Subcutaneous abdominal adipose tissue (tissue), 5 donors: ENCODE data around the gene FOXL1.
"Not testable (repeated sequence)": the region's sequence is repeated elsewhere in the genome, so short reads cannot be mapped to it uniquely, and the experiment has no call there.

Experiments
- H3K27ac ChIP-seq: one replicate; pipeline ENCODE4 v1.7.0; 2013; ENCODE audit warnings: low read depth, mild to moderate bottlenecking, inconsistent platforms, low read length, moderate library complexity
- H3K27me3 ChIP-seq, 5 donors: one replicate each; pipeline ENCODE4 v1.7.0; 2013; ENCODE audit warnings: low read length in 5 of 5, inconsistent platforms in 1 of 5; ENCODE audit not compliant: control insufficient read depth in 5 of 5, insufficient read depth in 4 of 5
- H3K36me3 ChIP-seq, 5 donors: one replicate each; pipeline ENCODE4 v1.7.0; 2013; ENCODE audit warnings: low read length in 5 of 5; ENCODE audit not compliant: control insufficient read depth in 5 of 5, insufficient read depth in 5 of 5
- H3K4me1 ChIP-seq, 5 donors: one replicate each; pipeline ENCODE4 v1.7.0; 2013; ENCODE audit warnings: low read length in 5 of 5, mild to moderate bottlenecking in 3 of 5, moderate library complexity in 1 of 5; ENCODE audit not compliant: control insufficient read depth in 5 of 5, insufficient read depth in 5 of 5
- H3K4me3 ChIP-seq, 5 donors: one replicate each; pipeline ENCODE4 v1.7.0; 2013; ENCODE audit warnings: low read length in 5 of 5, low read depth in 1 of 5
- H3K9ac ChIP-seq, 5 donors: one replicate each; pipeline ENCODE4 v1.7.0; 2013; ENCODE audit warnings: low read length in 5 of 5, mild to moderate bottlenecking in 4 of 5, moderate library complexity in 3 of 5
- H3K9me3 ChIP-seq, 5 donors: one replicate each; pipeline ENCODE4 v1.7.0; 2013; ENCODE audit warnings: low read length in 5 of 5; ENCODE audit not compliant: control insufficient read depth in 5 of 5
- donor health status: healthy.
- donor health status: healthy.
- donor health status: healthy.
- donor health status: healthy.
- donor health status: healthy.

FOXL1 gene

GRCh38 chr16:86579268-86580062 lies 1.1 kb downstream of the FOXL1 start:
- no peaks in the 10 kb centered on the region for H3K36me3 ChIP-seq
- H3K9ac ChIP-seq, result no peak overlapping the region
- H3K27ac ChIP-seq, result no peak overlapping the region
- peaks cover 47 to 67% (median 49%) of the 10 kb centered on the region in 5 donors for H3K27me3 ChIP-seq
- peaks cover 0 to 17% (median 8%) of the 10 kb centered on the region in 5 donors for H3K4me1 ChIP-seq
- H3K4me3 ChIP-seq, result no peak overlapping the region
- H3K9me3 ChIP-seq, result no peaks in the 10 kb centered on the region

DNA sequence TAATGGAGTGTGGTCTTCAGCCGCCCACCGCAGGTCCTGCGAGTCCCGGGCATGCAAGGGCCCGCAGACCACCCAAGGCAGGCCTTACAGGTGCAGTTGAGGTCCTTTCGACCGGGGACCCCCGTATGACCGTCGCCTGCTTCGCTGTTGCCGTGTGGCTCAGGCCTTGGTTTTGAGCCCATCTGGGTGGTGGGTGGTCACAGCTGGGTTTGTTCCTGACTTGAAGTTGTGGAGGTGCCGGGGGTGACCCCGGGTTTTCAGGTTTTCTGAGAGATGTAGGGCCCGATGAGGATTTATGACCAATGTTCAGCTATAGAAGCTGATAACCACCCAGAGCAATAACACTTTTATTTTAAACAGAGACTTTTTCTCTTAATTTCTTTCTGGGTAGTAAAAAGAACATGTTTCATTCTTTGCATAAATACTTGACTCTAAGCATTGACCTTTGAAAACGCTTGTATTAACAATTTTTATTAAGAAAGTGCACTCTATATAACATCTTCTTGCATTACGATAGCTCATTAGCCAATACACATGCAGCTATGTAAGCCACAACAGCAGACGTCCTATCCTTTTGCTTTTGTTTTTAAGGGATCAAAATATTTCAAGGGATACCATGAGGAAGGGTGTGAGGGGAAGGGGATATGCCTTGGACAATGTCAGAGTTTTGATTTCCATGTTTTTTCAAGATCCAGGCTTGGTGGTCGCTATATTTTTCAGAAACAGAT lies 1.9 kb downstream of the FOXL1 start:
- Histone ChIP-seq H3K4me1 (peaks cover 0 to 17% (median 8%) of the 10 kb centered on the region in 5 donors), H3K9me3 (no peaks in the 10 kb centered on the region), H3K27ac (no peak overlapping the region), H3K9ac (no peak overlapping the region), H3K36me3 (no peaks in the 10 kb centered on the region), H3K27me3 (peaks cover 39 to 66% (median 48%) of the 10 kb centered on the region in 5 donors), H3K4me3 (no peak overlapping the region)

DNA sequence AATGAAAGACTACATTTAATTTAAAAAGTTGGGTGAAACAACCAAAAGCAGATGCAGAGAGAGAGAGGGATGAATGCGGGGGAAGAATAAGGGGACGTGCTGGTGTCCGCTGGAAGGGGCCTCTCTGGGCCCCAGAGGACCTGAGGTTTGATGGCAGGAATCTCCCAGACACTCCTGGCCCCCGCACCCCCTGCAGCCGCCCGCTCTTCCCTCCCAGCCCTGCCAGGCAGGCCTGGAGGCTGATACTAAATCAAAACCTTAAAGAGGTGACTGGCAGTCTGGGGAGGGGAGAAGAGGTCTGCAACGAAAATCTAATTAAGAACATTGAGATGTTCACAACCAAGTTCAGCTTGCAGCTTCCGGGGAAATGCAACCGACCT lies 2.4 kb downstream of the FOXL1 start:
- Histone ChIP-seq H3K9ac (no peak overlapping the region), H3K27me3 (peaks cover 38 to 61% (median 45%) of the 10 kb centered on the region in 5 donors), H3K27ac (no peak overlapping the region), H3K4me3 (no peak overlapping the region), H3K4me1 (peaks cover 0 to 12% (median 7%) of the 10 kb centered on the region in 5 donors), H3K9me3 (no peaks in the 10 kb centered on the region), H3K36me3 (no peaks in the 10 kb centered on the region)

GRCh38 chr16:86581458-86581857 lies 3.1 kb downstream of the FOXL1 start:
- H3K27ac ChIP-seq, result no peak overlapping the region
- H3K9me3 ChIP-seq, result no peaks in the 10 kb centered on the region
- no peak overlapping the region for H3K4me3 ChIP-seq
- no peaks in the 10 kb centered on the region for H3K36me3 ChIP-seq
- no peak overlapping the region for H3K9ac ChIP-seq
- peaks cover 0 to 6% (median 0%) of the 10 kb centered on the region in 5 donors for H3K4me1 ChIP-seq
- peaks cover 35 to 57% (median 41%) of the 10 kb centered on the region in 5 donors for H3K27me3 ChIP-seq

DNA sequence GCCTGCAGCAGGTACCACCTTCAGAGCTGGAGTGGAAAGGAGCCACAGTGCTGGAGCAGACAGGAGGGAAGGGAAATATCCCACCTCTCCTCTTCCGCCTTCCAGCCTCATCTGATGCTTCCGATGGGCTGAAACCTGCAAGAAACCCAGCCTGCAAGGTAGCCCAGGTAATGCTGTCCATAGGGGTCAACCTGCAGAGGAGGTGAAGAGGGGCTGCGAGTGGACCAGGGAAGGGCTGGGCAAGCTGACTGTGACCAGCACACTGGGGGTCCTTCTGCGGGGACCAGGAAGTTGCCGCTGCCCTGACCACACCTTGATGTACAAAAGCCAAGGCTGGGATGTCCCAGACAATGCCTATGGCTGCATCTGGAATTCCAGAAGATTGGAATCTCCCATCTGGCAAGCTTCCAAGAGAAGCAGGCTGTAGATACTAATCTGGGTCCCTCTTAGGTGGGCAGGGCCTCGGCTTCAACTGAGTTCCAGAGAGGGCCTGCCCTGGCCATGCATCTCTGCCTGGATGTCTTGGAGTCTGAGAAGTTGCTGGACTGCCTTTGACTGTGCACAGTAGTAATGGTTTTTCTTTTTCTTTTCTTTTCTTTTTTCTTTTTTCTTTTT lies 5.8 kb downstream of the FOXL1 start:
- Histone ChIP-seq H3K27me3 (peaks cover 9 to 33% (median 19%) of the 10 kb centered on the region in 5 donors), H3K27ac (no peak overlapping the region), H3K4me3 (no peak overlapping the region)

DNA sequence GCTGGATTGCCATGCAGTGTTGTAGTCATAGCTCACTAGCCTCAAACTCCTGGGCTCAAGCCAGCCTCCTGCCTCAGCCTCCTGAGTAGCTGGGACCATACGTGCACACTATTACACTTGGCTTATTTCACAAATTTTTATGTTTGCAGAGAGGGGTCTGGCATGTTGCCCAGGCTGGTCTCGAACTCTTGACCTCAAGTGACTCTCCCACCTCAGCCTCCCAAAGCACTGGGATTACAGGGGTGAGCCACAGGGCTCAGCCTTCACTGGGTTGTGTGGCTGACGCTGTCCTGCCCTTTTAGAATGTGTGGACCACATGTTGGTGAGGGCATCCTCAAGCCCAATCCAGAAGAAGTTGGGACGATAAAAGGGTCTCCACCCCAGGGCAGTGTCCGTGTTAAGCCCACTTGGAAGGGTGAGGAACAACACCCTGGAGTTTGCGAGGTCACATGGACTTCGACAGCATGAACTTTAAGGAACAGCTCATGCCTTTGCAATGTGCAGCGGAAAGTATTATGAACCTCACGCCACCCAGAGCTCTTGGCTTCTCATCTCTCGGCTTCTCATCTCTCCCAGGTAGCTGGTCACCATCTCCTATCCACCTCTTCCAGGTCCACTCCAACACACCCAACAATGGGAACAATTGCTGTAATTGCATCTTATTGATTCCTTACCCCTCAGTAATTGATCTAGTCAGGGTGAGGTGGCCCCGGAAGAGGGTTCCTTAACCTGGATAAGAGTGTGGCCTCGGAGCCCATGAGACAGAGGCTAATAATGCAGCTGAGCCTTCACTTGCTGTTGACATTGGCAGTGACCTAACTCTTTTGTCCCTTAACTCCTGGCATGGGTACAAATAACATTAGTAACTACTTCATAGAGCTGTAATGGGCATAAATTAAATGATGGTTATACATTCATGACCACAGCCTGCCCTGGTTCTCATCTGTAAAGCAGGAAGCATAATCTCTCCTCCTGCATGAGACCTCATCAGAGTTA lies 6.7 kb downstream of the FOXL1 start:
- H3K27me3 ChIP-seq, result peaks cover 1 to 34% (median 14%) of the 10 kb centered on the region in 5 donors
- H3K27ac ChIP-seq, result no peak overlapping the region
- H3K9me3 ChIP-seq, result peaks cover 0 to 3% (median 0%) of the 10 kb centered on the region in 5 donors

More for the DNA sequence above, 5.8 kb downstream of the FOXL1 start:
- Histone ChIP-seq H3K9ac (no peak overlapping the region), H3K36me3 (no peaks in the 10 kb centered on the region), H3K9me3 (peaks cover 0 to 3% (median 0%) of the 10 kb centered on the region in 5 donors), H3K4me1 (no peaks in the 10 kb centered on the region)

DNA sequence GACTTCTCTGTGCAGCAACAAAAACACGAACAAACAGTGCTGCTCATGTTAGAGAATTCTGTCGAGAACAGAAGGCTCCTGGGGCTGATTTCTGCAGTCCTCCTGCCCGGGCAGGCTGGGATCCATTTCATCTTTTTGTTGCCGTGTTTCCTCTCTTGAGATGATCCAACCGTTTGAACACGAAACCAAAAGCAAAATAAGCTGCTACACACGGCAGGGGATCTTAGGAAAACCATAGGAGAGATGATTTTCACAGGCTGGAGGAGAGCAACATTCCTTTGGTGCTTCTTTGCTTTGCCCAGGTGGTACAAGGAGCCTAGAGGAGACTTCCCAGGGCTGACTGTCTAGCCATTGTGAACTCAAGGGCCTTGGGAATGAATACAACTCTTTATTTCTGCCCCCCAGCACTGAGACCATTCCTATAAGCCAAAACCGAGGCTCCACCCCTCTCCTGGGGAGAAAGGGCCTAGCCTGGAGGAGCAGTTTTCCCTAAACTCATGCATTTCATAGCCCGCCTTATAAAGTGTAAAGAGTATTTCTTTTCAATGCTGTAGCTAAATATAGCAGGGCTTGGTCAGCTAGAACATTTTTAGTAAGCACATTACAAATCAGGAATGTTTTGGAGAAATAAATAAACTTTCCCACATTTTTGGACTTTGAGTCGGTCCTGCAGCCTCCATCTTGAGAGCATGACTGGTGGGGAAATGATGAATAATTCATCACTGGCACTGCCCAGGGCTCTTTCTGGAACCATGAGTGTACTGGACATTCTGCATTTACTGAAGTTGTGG lies 7.7 kb downstream of the FOXL1 start:
- Histone ChIP-seq H3K36me3 (no peaks in the 10 kb centered on the region), H3K9me3 (peaks cover 0 to 3% (median 0%) of the 10 kb centered on the region in 5 donors), H3K4me1 (no peaks in the 10 kb centered on the region), H3K4me3 (no peak overlapping the region), H3K9ac (no peak overlapping the region), H3K27ac (no peak overlapping the region), H3K27me3 (peaks cover 0 to 31% (median 14%) of the 10 kb centered on the region in 5 donors)

More for the DNA sequence above, 6.7 kb downstream of the FOXL1 start:
- H3K9ac ChIP-seq, result no peak overlapping the region
- H3K36me3 ChIP-seq, result no peaks in the 10 kb centered on the region
- H3K4me1 ChIP-seq, result no peaks in the 10 kb centered on the region
- no peak overlapping the region for H3K4me3 ChIP-seq

GRCh38 chr16:86587487-86587886 lies 9.1 kb downstream of the FOXL1 start:
- no peaks in the 10 kb centered on the region for H3K36me3 ChIP-seq
- H3K4me3 ChIP-seq, result no peak overlapping the region
- peaks cover 0 to 30% (median 14%) of the 10 kb centered on the region in 5 donors for H3K27me3 ChIP-seq
- no peaks in the 10 kb centered on the region for H3K4me1 ChIP-seq
- H3K9me3 ChIP-seq, result peaks cover 0 to 3% (median 0%) of the 10 kb centered on the region in 5 donors
- no peak overlapping the region for H3K27ac ChIP-seq
- no peak overlapping the region for H3K9ac ChIP-seq

DNA sequence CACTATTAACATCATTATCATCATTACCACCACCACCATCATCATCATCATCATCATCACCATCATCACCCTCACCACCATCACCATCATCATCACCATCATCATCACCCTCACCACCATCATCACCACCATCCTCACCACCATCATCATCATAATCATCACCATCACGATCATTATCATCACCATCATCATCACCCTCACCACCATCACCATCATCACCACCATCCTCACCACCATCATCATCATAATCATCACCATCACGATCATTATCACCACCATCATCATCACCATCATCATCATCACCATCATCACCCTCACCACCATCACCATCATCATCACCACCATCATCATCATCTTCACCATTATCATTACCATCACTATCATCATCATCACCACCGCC lies 9.6 kb downstream of the FOXL1 start:
- not testable (repeated sequence) for H3K4me1 ChIP-seq, H3K4me3 ChIP-seq, H3K36me3 ChIP-seq, H3K9me3 ChIP-seq, H3K27ac ChIP-seq, H3K9ac ChIP-seq
- H3K27me3 ChIP-seq, result peaks cover 0 to 33% (median 14%) of the 10 kb centered on the region in 5 donors
